Retina (tissue), 1 donor: ENCODE data around the gene CHCHD2.
"Not testable (repeated sequence)": the region's sequence is repeated elsewhere in the genome, so short reads cannot be mapped to it uniquely, and the experiment has no call there.

Experiments used
- DNase-seq: peaks from one replicate; pipeline ENCODE4 v3.0.0-alpha.2; 2016

CHCHD2 gene, protein sequence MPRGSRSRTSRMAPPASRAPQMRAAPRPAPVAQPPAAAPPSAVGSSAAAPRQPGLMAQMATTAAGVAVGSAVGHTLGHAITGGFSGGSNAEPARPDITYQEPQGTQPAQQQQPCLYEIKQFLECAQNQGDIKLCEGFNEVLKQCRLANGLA

GRCh38 chr7:56106108-56107073 lies at the start of gene CHCHD2:
CHCHD2 (minus strand) TSS chr7:56106476; CDS start chr7:56106413, 63 bp downstream.
- DNase-seq = peak; percentile 95

DNA sequence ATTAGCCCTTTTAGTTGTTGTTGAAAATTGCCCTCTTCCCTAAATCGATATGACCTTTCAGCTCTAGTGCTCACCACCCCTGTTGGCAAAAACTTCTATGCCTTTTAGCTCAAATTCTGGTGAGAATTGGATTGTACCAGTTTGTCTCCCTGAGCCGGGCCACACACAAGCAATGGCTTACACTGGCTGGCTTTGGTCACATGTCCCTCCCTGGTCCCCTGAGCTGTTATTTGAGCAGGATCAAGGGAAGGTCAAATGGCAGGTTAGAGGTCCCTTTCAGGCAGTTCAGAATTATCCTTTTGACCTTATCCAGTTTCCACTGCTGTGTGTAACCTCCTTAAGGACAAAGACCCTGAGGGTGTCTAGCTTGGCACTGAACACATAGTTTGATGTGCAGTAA lies 24.8 kb upstream of the CHCHD2 start:
- not testable (repeated sequence) for DNase-seq

- DNase-seq = no peak
These were observed 21.1 kb upstream of the CHCHD2 start for GRCh38 chr7:56127241-56127975.

DNA sequence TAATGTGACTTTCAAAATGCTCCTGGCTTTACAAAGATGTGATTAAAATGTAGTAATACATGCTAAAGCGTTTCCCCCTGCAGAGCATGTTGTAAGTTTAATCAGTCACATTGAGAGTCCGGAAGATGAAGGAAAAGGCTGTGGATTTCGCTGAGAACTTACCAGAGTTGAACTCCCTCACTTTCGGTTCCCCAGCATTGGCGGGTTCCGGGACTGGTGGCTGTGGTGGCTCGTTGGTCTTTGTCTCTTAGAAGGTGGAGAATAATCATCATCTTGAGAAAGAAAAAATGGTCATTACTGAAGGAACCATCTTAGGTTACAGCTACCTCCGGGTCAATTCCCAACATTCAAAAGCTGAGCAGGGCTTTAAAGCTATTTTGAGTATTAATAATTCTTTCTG lies 19.6 kb upstream of the CHCHD2 start:
- DNase-seq = no peak

- no peak for DNase-seq
These were observed 18.7 kb upstream of the CHCHD2 start for GRCh38 chr7:56124981-56125380.

DNA sequence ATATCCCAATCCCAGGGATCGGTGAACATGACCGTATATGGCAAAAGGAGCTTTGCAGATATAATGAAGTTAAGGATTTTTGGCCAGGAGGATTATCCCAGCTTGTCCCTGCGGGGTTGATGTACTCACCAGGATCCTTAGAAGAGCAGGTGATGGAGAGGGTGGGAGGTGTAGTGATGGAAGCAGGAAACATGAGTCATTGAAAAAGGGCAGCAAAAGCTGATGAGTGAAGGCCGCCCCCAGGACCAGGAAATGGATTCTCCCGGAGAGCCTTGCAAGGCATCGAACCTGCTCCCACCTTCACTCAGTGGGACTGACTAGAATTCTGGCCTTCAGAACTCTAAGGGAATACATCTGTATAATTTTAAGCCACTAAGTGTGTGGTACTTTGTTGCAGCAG lies 15.2 kb upstream of the CHCHD2 start:
- no peak for DNase-seq

DNA sequence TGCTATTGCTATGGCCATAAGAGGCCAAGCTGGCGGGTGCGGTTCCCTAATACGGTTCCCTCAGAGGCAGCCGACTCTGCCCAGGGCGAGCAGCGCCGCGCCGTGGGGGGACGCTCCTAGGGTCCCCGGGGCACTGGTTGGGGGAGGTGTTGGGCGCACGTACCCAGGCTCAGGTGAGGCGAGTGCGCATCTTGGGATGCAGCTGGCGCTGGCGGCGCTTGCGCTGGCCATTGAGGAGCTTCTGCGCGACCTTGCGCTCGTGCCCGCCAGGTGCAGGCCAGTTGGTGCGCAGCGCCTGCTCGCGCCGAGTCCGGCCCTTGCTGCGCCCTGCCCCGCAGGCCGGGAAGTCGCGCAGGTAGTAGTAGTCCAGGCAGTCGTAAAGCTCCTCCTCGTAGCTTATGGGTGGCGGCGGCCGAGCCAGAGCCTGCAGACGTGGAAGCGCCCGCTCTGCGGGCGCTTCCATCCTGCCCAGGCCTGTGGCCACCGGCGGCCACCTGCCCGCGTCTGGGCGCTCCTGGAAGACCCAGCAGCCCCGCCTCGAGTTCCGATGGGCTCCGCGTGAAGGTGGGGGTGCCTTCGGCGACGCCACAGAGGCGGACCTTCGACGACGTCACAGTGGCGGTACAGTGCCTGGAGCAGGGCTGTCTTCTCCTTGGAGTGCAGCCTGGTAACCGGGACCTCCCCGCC lies 9.7 kb upstream of the CHCHD2 start, which contains the start of gene NUPR2:
Gene NUPR2 (minus strand): TSS at position 566 of the 687 bp plus-strand sequence. CDS start 103 bp downstream, at position 463.
- DNase-seq = peak; percentile 53

- DNase-seq = not testable (repeated sequence)
These were observed 6.0 kb upstream of the CHCHD2 start for GRCh38 chr7:56112244-56112643.

DNA sequence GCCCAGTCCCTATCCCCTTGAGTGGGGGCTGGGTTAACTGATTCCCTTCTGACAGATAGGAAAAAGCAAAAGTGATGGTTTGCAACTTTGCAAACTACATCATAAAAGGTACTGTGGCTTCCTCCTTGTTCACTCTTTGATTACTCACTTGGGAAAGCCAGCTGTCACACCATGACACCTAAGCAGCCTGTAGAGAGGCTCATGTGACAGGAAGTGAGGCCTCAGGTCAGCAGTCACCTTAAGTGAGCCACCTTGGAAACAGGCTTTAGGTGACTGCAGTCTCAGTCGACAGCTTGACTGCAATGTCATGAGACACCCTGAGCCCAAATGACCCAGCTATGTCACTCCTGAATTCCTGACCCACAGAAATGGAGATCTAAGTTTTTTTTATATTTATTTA lies 4.3 kb upstream of the CHCHD2 start:
- DNase-seq = no peak

GRCh38 chr7:56107954-56108258 lies 1.6 kb upstream of the CHCHD2 start:
- DNase-seq = no peak

DNA sequence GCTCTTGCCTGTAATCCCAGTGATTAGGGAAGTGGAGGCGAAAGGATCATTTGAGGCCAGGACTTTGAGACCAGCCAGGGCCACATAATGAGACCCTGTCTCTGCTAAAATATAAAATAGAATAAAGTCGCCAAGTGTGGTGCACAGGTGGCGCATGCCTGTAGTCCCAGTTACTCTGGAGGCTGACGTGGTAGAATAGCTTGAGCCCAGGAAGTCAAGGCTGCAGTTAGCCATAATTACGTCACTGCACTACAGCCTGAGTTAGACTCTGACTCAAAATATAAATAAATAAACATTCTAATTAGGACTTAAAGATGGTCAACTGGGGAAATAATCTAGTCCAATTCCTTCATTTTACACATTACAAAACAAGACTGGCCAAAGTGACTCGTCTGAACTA lies 768 bp downstream of the CHCHD2 start:
- peak; percentile 13 for DNase-seq

GRCh38 chr7:56104138-56104537 lies 2.1 kb downstream of the CHCHD2 start:
- not testable (repeated sequence) for DNase-seq

GRCh38 chr7:56099653-56100052 lies 6.6 kb downstream of the CHCHD2 start:
- no peak for DNase-seq

DNA sequence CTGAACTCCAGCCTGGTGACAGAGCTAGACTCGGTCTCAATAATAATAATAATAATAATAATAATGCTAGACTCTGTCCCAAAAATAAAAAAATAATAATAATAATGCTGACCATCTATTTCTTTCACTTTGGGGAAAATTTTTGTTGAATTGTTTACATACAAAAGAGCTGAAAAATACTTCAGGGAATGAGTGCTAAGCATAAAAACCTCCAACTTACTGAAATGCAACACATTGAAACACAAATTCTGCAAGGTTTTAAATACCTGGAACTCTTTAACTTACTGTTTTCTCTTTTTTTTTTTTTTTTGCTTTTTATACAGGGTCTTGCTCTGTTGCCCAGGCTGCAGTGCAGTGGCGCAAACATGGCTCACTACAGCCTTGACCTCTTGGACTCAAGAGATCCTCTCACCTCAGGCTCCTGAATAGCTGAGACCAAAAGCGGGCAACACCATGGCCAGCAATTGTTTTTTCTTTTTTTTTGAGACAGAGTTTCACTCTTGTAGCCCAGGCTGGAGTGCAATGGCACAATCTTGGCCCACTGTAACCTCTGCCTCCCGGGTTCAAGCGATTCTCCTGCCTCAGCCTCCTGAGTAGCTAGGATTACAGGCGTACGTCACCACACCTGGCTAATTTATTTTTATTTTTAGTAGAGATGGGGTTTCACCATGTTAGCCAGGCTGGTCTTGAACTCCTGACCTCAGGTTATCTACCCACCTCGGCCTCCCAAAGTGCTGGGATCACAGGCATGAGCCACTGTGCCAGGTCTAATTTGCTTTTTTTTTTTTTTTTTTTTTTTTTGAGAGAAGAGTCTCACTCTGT lies 7.9 kb downstream of the CHCHD2 start:
- not testable (repeated sequence) for DNase-seq

GRCh38 chr7:56097700-56098099 lies 8.6 kb downstream of the CHCHD2 start:
- DNase-seq = no peak

- no peak for DNase-seq
These were observed 13.3 kb downstream of the CHCHD2 start, which contains the start of gene PHKG1 for GRCh38 chr7:56092789-56093531. PHKG1 (minus strand) TSS chr7:56092952; CDS start chr7:56088941, 4,011 bp downstream.

- not testable (repeated sequence) for DNase-seq
These were observed 13.9 kb downstream of the CHCHD2 start for GRCh38 chr7:56092388-56092787.

DNA sequence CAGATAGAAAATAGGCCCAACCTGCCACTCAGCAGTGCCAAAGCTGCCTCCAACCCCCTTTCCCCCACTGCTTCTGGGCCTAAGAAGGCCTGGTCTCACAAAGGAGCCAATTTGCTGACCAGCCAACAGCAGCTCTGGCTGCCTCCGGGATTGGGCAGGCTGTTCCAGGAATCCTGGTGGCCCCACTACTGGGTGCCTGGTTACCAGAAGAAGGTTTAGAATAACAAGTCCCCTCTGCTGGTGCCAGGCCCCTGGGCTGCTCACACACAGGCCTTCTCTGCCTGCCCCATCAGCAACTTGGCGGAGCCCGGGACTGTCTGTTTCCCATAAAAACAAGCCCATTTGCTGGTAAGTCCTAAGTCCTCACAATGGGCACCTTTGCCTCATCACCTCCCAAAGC lies 14.7 kb downstream of the CHCHD2 start:
- no peak for DNase-seq

- no peak for DNase-seq
These were observed 18.8 kb downstream of the CHCHD2 start for GRCh38 chr7:56087445-56087844.

- no peak for DNase-seq
These were observed 19.5 kb downstream of the CHCHD2 start for GRCh38 chr7:56086761-56087160.

GRCh38 chr7:56083150-56083785 lies 23.0 kb downstream of the CHCHD2 start:
- DNase-seq = no peak
